Body of pancreas (tissue), 4 donors: ENCODE measurements around the gene MFAP3. TPM values are rescaled to one million over a fixed set of nuclear protein-coding genes. Genes with fewer than 3 reads are reported as not detected.

Source experiments
- ATAC-seq: fragments of 150-250 bp; one replicate; pipeline ENCODE4 v1.9.1; 2016
- DNase-seq, 4 donors: peaks; one replicate each; pipeline ENCODE4 v3.0.0-alpha.2; 2019
- H3K27ac ChIP-seq, 4 donors: fragments of 200-600 bp; sonication (generic); 1 replicate in 3 of 4; 2 replicates in 1 of 4; pipeline versions ENCODE4 v1.5.1 to v1.6.1; 2016 to 2019; ENCODE audit warnings: mild to moderate bottlenecking in 1 of 4, mixed read lengths in 1 of 4, moderate library complexity in 1 of 4
- H3K27me3 ChIP-seq, 2 donors: fragments of 200-600 bp; sonication (generic); one replicate each; pipeline ENCODE4 v1.6.0; 2016; ENCODE audit warnings: mild to moderate bottlenecking in 1 of 2
- H3K36me3 ChIP-seq, 2 donors: fragments of 200-600 bp; sonication (generic); replicated peaks in 1 of 2; 2 replicates each; pipeline ENCODE4 v1.5.1; 2016; ENCODE audit warnings: low read depth in 2 of 2; ENCODE audit not compliant: insufficient read depth in 1 of 2
- H3K4me1 ChIP-seq: fragments of 200-600 bp; sonication (generic); one replicate; pipeline ENCODE4 v1.6.0; 2016
- H3K4me3 ChIP-seq, 2 donors: fragments of 200-600 bp; sonication (generic); 1 replicate in 1 of 2; 2 replicates in 1 of 2; pipeline ENCODE4 v1.5.1; 2016 to 2019
- H3K9me3 ChIP-seq, 3 donors: fragments of 200-600 bp; sonication (generic); 1 replicate in 2 of 3; 2 replicates in 1 of 3; pipeline ENCODE4 v1.5.1; 2016
- POLR2A ChIP-seq, 3 donors: fragments of 450-650 bp; IDR thresholded peaks; one replicate each; pipeline ENCODE4 v1.6.1; 2016; ENCODE audit warnings: antibody characterized with exemption in 3 of 3, mild to moderate bottlenecking in 2 of 3
- WGBS, 2 donors: methylation state at CpG; one replicate each; pipeline ENCODE4 v1.1.5; 2017; 5-methylcytosine and 5-hydroxymethylcytosine counted together
- intact Hi-C: fragments of 100-400 bp; cut with DNase I; formaldehyde crosslinking; loops from one replicate; pipeline ENCODE4 v1.15.1; 2023
- total RNA-seq, 2 donors: library from RNA; depleted of rRNA; stranded (reverse); fragments of >200 nt; gene quantifications; one replicate each; pipeline ENCODE4 v1.1.0, GENCODE V29; 2016
- TF ChIP-seq, protein P1 (sequence below), 7 experiments: fragments of 450-650 bp in 4 of 7; fragments of 200-600 bp in 3 of 7; sonication (generic) in 3 of 7; IDR thresholded peaks; one replicate each; pipeline ENCODE4 v1.5.1; 2016 to 2019; ENCODE audit warnings: antibody characterized with exemption in 7 of 7

MFAP3 gene
- total RNA-seq, 2 donors from 2014 or later = 14.3 to 23.4 TPM

- intact Hi-C loops = no loop called here
- TF ChIP-seq, protein P1, sequence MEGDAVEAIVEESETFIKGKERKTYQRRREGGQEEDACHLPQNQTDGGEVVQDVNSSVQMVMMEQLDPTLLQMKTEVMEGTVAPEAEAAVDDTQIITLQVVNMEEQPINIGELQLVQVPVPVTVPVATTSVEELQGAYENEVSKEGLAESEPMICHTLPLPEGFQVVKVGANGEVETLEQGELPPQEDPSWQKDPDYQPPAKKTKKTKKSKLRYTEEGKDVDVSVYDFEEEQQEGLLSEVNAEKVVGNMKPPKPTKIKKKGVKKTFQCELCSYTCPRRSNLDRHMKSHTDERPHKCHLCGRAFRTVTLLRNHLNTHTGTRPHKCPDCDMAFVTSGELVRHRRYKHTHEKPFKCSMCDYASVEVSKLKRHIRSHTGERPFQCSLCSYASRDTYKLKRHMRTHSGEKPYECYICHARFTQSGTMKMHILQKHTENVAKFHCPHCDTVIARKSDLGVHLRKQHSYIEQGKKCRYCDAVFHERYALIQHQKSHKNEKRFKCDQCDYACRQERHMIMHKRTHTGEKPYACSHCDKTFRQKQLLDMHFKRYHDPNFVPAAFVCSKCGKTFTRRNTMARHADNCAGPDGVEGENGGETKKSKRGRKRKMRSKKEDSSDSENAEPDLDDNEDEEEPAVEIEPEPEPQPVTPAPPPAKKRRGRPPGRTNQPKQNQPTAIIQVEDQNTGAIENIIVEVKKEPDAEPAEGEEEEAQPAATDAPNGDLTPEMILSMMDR (IDR thresholded peaks at IDR 0.05) = no peak
- TF ChIP-seq POLR2A (IDR thresholded peaks at IDR 0.05) = no peak
- ATAC-seq (no peak), DNase-seq (no peak)
- 82 to 91% methylated on average over 7 of the region's 7 CpGs for WGBS, 2 donors
- Histone ChIP-seq H3K9me3 (no peaks in the 10 kb centered on the region), H3K4me1 (no peaks in the 10 kb centered on the region), H3K36me3 (peaks cover 0 to 1% of the 10 kb centered on the region in 2 donors), H3K27me3 (no peaks in the 10 kb centered on the region), H3K27ac (no peak overlapping the region), H3K4me3 (no peak overlapping the region)
Observed at GRCh38 chr5:154046486-154046885, 7.7 kb downstream of the MFAP3 start.

DNA sequence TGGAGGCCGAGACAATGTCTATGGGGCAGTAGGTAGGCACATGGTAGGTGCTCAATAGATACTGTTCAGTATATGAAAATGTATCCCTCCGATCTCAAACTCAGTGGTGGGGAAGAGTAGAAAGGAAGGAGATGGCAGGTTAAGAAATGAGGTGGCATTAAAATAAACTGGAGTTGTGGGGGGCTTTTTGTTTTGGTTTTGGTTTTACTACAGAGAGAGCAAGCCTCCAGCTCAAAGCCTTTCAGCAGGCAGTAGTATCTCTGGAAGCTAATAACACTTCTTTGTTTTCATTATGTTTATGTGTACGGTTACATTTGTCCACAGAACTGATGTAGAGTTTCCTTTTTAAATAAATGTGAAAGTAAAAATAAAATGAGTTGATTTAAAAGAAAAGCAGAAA lies 8.6 kb downstream of the MFAP3 start:
- intact Hi-C loops = no loop called here
- ATAC-seq = no peak
- no peaks in the 10 kb centered on the region for H3K4me1 ChIP-seq
- no peak overlapping the region for H3K27ac ChIP-seq
- H3K9me3 ChIP-seq = no peaks in the 10 kb centered on the region
- no peaks in the 10 kb centered on the region for H3K27me3 ChIP-seq
- H3K36me3 ChIP-seq = peaks cover 0 to 1% of the 10 kb centered on the region in 2 donors
- H3K4me3 ChIP-seq = no peak overlapping the region
- 90 to 92% methylated on average over 3 of the region's 3 CpGs for WGBS, 2 donors
- no peak for DNase-seq
- no peak for TF ChIP-seq POLR2A (IDR thresholded peaks at IDR 0.05)
- TF ChIP-seq, protein P1 (IDR thresholded peaks at IDR 0.05) = no peak

- WGBS, 2 donors = 90 to 91% methylated on average over 5 of the region's 5 CpGs
- intact Hi-C loops = no loop called here
- H3K9me3 ChIP-seq = no peaks in the 10 kb centered on the region
- H3K27me3 ChIP-seq = no peaks in the 10 kb centered on the region
- no peak overlapping the region for H3K4me3 ChIP-seq
- H3K36me3 ChIP-seq = peaks cover 0 to 7% of the 10 kb centered on the region in 2 donors
- DNase-seq = no peak
- H3K4me1 ChIP-seq = no peaks in the 10 kb centered on the region
- no peak for ATAC-seq
- no peak overlapping the region for H3K27ac ChIP-seq
- TF ChIP-seq POLR2A (IDR thresholded peaks at IDR 0.05) = no peak
- TF ChIP-seq, protein P1 (IDR thresholded peaks at IDR 0.05) = no peak
Observed at GRCh38 chr5:154049636-154050035, 10.9 kb downstream of the MFAP3 start.

GRCh38 chr5:154053468-154053867 lies 14.7 kb downstream of the MFAP3 start:
- 87 to 88% methylated on average over 4 of the region's 4 CpGs for WGBS, 2 donors
- no peak overlapping the region for H3K27ac ChIP-seq
- intact Hi-C loops = no loop called here
- ATAC-seq (no peak), DNase-seq (no peak)
- H3K9me3 ChIP-seq = no peaks in the 10 kb centered on the region
- no peak for TF ChIP-seq POLR2A (IDR thresholded peaks at IDR 0.05)
- TF ChIP-seq, protein P1 (IDR thresholded peaks at IDR 0.05) = no peak
- H3K4me1 ChIP-seq = peaks cover 9% of the 10 kb centered on the region
- no peaks in the 10 kb centered on the region for H3K27me3 ChIP-seq
- no peak overlapping the region for H3K4me3 ChIP-seq
- peaks cover 0 to 11% of the 10 kb centered on the region in 2 donors for H3K36me3 ChIP-seq

DNA sequence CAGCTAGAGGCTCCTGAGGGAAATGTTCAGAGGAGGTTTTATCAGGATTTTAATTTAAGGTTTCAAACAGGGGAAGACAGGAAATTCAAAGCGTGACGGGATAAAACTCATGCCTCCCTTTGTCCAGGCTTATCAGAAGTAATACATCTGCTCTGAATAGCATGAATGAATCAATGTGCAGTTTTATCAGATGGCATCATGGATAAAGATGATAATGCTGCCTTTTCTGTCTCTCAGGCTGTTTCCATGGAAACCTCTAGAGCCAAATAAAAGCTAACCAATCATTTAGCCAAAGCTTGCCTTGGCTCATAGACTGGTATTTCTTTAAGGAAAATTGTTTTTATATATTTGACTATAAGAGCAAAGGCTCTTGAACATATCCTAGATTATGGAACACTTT lies 16.4 kb downstream of the MFAP3 start:
- Histone ChIP-seq H3K36me3 (peaks cover 0 to 9% of the 10 kb centered on the region in 2 donors), H3K9me3 (no peaks in the 10 kb centered on the region), H3K27ac (no peak overlapping the region), H3K4me3 (no peak overlapping the region), H3K27me3 (no peaks in the 10 kb centered on the region), H3K4me1 (peaks cover 14% of the 10 kb centered on the region)
- DNase-seq (no peak), ATAC-seq (no peak)
- no peak for TF ChIP-seq POLR2A (IDR thresholded peaks at IDR 0.05)
- TF ChIP-seq, protein P1 (IDR thresholded peaks at IDR 0.05) = no peak
- 95 to 98% methylated on average over 2 of the region's 2 CpGs for WGBS, 2 donors
- intact Hi-C loops = no loop called here
